ENCODE data around the gene REST. TPM values are rescaled to one million over a fixed set of nuclear protein-coding genes. Genes with fewer than 3 reads are reported as not detected.
A peak's percentile ranks its signal among the peaks of the same experiment; 100 is the strongest.
"Not testable (repeated sequence)": the region's sequence is repeated elsewhere in the genome, so short reads cannot be mapped to it uniquely, and the experiment has no call there.

REST gene
- total RNA-seq, 1 donor from 2014 or later: 32.1 TPM

- no peak for DNase-seq (ENCODE audit: low spot score)
These were observed 1.6 kb downstream of the REST start for GRCh38 chr4:56909086-56909894.

- DNase-seq (ENCODE audit: low spot score): no peak
These were observed 2.7 kb downstream of the REST start for GRCh38 chr4:56910172-56910967.

- no peak for DNase-seq (ENCODE audit: low spot score)
These were observed 6.6 kb downstream of the REST start for GRCh38 chr4:56914336-56914735.

- not testable (repeated sequence) for DNase-seq (ENCODE audit: low spot score)
These were observed 7.3 kb downstream of the REST start for GRCh38 chr4:56914977-56915376.

- DNase-seq (ENCODE audit: low spot score): no peak
These were observed 19.5 kb downstream of the REST start for GRCh38 chr4:56927196-56927595.

GRCh38 chr4:56930638-56931037 is 22.9 kb downstream of the REST start:
- no peak for DNase-seq (ENCODE audit: low spot score)

GRCh38 chr4:56931924-56932323 is 24.2 kb downstream of the REST start:
- no peak for DNase-seq (ENCODE audit: low spot score)

- DNase-seq (ENCODE audit: low spot score): no peak
These were observed 29.6 kb downstream of the REST start for GRCh38 chr4:56937262-56937661.

GRCh38 chr4:56939826-56940225 is 32.1 kb downstream of the REST start:
- DNase-seq (ENCODE audit: low spot score): not testable (repeated sequence)

GRCh38 chr4:56940403-56940802 is 32.7 kb downstream of the REST start:
- no peak for DNase-seq (ENCODE audit: low spot score)

GRCh38 chr4:56940971-56941370 is 33.3 kb downstream of the REST start:
- no peak for DNase-seq (ENCODE audit: low spot score)

- no peak for DNase-seq (ENCODE audit: low spot score)
These were observed 33.7 kb downstream of the REST start for GRCh38 chr4:56941403-56941802.

- DNase-seq (ENCODE audit: low spot score): no peak
These were observed 46.2 kb downstream of the REST start for GRCh38 chr4:56953680-56954520.

GRCh38 chr4:56958111-56958517 is 50.4 kb downstream of the REST start:
- peak; percentile 93 for DNase-seq (ENCODE audit: low spot score)

GRCh38 chr4:56959100-56959499 is 51.4 kb downstream of the REST start:
- no peak for DNase-seq (ENCODE audit: low spot score)

- DNase-seq (ENCODE audit: low spot score): no peak
These were observed 53.4 kb downstream of the REST start for GRCh38 chr4:56961107-56961500.

GRCh38 chr4:56971383-56971782 is 63.7 kb downstream of the REST start:
- no peak for DNase-seq (ENCODE audit: low spot score)

GRCh38 chr4:56972389-56972788 is 64.7 kb downstream of the REST start:
- no peak for DNase-seq (ENCODE audit: low spot score)

- no peak for DNase-seq (ENCODE audit: low spot score)
These were observed 65.1 kb downstream of the REST start for GRCh38 chr4:56972809-56973208.

GRCh38 chr4:56973336-56973735 is 65.6 kb downstream of the REST start:
- DNase-seq (ENCODE audit: low spot score): no peak

GRCh38 chr4:56976283-56976836 is 68.7 kb downstream of the REST start:
- DNase-seq (ENCODE audit: low spot score): no peak

Measured in mesenteric fat pad (tissue), 1 donor.